H1 (cell line): Measurements from ENCODE around the gene MARVELD2. TPM values are rescaled to one million over a fixed set of nuclear protein-coding genes. Genes with fewer than 3 reads are reported as not detected.

ENCODE experiments used
- CTCF ChIA-PET: fragments of 300-600 bp; sonication (Branson Sonifier 250); formaldehyde crosslinking; loops from one replicate; lab custom pipeline; 2021; ENCODE audit not compliant: partially characterized antibody; lab: Charles Lee
- POLR2A ChIA-PET: fragments of 300-600 bp; sonication (Branson Sonifier 250); formaldehyde crosslinking; loops from one replicate; lab custom pipeline; 2021; ENCODE audit warnings: inconsistent platforms; ENCODE audit not compliant: partially characterized antibody; lab: Charles Lee
- DNase-seq, 2 experiments: peaks; one replicate each; pipeline versions ENCODE4 v3.0.0 to v3.0.0-alpha.2; 2010 to 2022; ENCODE audit warnings: low spot score in 2 of 2, low read depth in 1 of 2, mixed read lengths in 1 of 2
- FAIRE-seq: peaks from 2 replicates; lab custom pipeline; 2011; peaks lifted over from hg19 to GRCh38; lab: Jason Lieb, UNC
- H2AFZ ChIP-seq: 2 replicates; pipeline ENCODE4 v1.8.1; 2012; ENCODE audit warnings: low read length, inconsistent platforms
- H2AK5ac ChIP-seq: 2 replicates; pipeline ENCODE4 v1.6.1; 2013; ENCODE audit warnings: low read depth, low read length
- H2BK120ac ChIP-seq: replicated peaks from 2 replicates; pipeline ENCODE3; 2013; ENCODE audit warnings: low read depth, low read length, inconsistent platforms
- H2BK12ac ChIP-seq: 2 replicates; pipeline ENCODE4 v1.6.1; 2013; ENCODE audit warnings: low read depth, low read length
- H2BK15ac ChIP-seq: 2 replicates; pipeline ENCODE4 v1.6.1; 2013; ENCODE audit warnings: low read length
- H2BK20ac ChIP-seq: 2 replicates; pipeline ENCODE4 v1.6.1; 2013; ENCODE audit warnings: low read length
- H2BK5ac ChIP-seq: 2 replicates; pipeline ENCODE4 v1.6.1; 2013; ENCODE audit warnings: low read depth, low read length
- H3K14ac ChIP-seq: 2 replicates; pipeline ENCODE4 v1.6.1; 2013; ENCODE audit warnings: inconsistent platforms; ENCODE audit not compliant: insufficient read length
- H3K18ac ChIP-seq: 2 replicates; pipeline ENCODE4 v1.6.1; 2013; ENCODE audit warnings: low read length; ENCODE audit errors: extremely low read depth
- H3K23ac ChIP-seq: 2 replicates; pipeline ENCODE4 v1.6.1; 2013; ENCODE audit warnings: inconsistent platforms; ENCODE audit not compliant: insufficient read length
- H3K23me2 ChIP-seq: 2 replicates; pipeline ENCODE4 v1.6.1; 2013; ENCODE audit warnings: low read depth, low read length
- H3K27ac ChIP-seq: 2 replicates; pipeline ENCODE4 v1.6.1; 2011; ENCODE audit warnings: low read depth, low read length, inconsistent platforms
- H3K27me3 ChIP-seq, 4 experiments: replicated peaks in 1 of 4; 1 replicate in 1 of 4; 2 replicates in 3 of 4; pipeline versions ENCODE4 v1.6.1 to v1.8.1; 2011 to 2013; ENCODE audit warnings: low read length in 3 of 4, mild to moderate bottlenecking in 3 of 4, inconsistent platforms in 2 of 4, mixed read lengths in 2 of 4, moderate library complexity in 1 of 4; ENCODE audit not compliant: control insufficient read depth in 3 of 4, insufficient read depth in 3 of 4; ENCODE audit errors: extremely low read depth in 1 of 4
- H3K36me3 ChIP-seq, 4 experiments: 2 replicates each; pipeline versions ENCODE4 v1.6.1 to v1.8.1; 2011 to 2013; ENCODE audit warnings: mild to moderate bottlenecking in 4 of 4, low read length in 3 of 4, moderate library complexity in 2 of 4, control low read depth in 1 of 4, inconsistent platforms in 1 of 4; ENCODE audit not compliant: insufficient read depth in 4 of 4, control insufficient read depth in 2 of 4
- H3K4ac ChIP-seq: replicated peaks from 2 replicates; pipeline ENCODE3; 2013; ENCODE audit warnings: low read length, low read depth, mixed read lengths, inconsistent platforms; ENCODE audit not compliant: insufficient read length
- H3K4me1 ChIP-seq, 4 experiments: replicated peaks in 1 of 4; 1 replicate in 1 of 4; 2 replicates in 3 of 4; pipeline versions ENCODE4 v1.6.1 to v1.8.1; 2011 to 2013; ENCODE audit warnings: low read length in 3 of 4, inconsistent platforms in 2 of 4, mixed read lengths in 1 of 4; ENCODE audit not compliant: insufficient read depth in 4 of 4, control insufficient read depth in 3 of 4
- H3K4me2 ChIP-seq, 2 experiments: 2 replicates each; pipeline versions ENCODE4 v1.6.1 to v1.8.1; 2011 to 2013; ENCODE audit warnings: low read depth in 2 of 2, low read length in 2 of 2, control low read depth in 1 of 2, inconsistent platforms in 1 of 2, mild to moderate bottlenecking in 1 of 2; ENCODE audit not compliant: insufficient read depth in 1 of 2
- H3K4me3 ChIP-seq, 4 experiments: fragments of 200-600, 300-600 bp in 1 of 4; sonication (generic), shearing (Covaris generic), sonication (Bioruptor Twin) in 1 of 4; 2 replicates each; pipeline versions ENCODE4 v1.5.1 to v1.8.1; 2011 to 2016; ENCODE audit warnings: low read length in 4 of 4, low read depth in 3 of 4, control low read depth in 2 of 4, inconsistent platforms in 2 of 4, mild to moderate bottlenecking in 2 of 4, mixed read lengths in 1 of 4, moderate library complexity in 1 of 4; ENCODE audit not compliant: insufficient read depth in 2 of 4; ENCODE audit errors: extremely low read depth in 1 of 4
- H3K56ac ChIP-seq: replicated peaks from 2 replicates; pipeline ENCODE3; 2013; ENCODE audit warnings: low read depth, mild to moderate bottlenecking, mixed read lengths, low read length, inconsistent platforms; ENCODE audit not compliant: insufficient read length
- H3K79me1 ChIP-seq: 2 replicates; pipeline ENCODE4 v1.6.1; 2013; ENCODE audit warnings: low read depth, low read length, control low read depth
- H3K79me2 ChIP-seq, 2 experiments: 2 replicates each; pipeline versions ENCODE4 v1.6.1 to v1.8.1; 2012 to 2013; ENCODE audit warnings: low read length in 2 of 2, mild to moderate bottlenecking in 2 of 2, inconsistent platforms in 1 of 2; ENCODE audit not compliant: insufficient read depth in 2 of 2, control insufficient read depth in 1 of 2
- H3K9ac ChIP-seq, 4 experiments: replicated peaks in 1 of 4; 1 replicate in 1 of 4; 2 replicates in 3 of 4; pipeline versions ENCODE4 v1.6.1 to v1.8.1; 2011 to 2013; ENCODE audit warnings: low read depth in 3 of 4, low read length in 3 of 4, control low read depth in 2 of 4, mild to moderate bottlenecking in 2 of 4, moderate library complexity in 2 of 4, inconsistent platforms in 1 of 4; ENCODE audit errors: extremely low read depth in 1 of 4
- H3K9me3 ChIP-seq, 2 experiments: 2 replicates each; pipeline versions ENCODE4 v1.6.1 to v1.8.1; 2012 to 2013; ENCODE audit warnings: mild to moderate bottlenecking in 2 of 2, moderate library complexity in 2 of 2, control low read depth in 1 of 2, inconsistent platforms in 1 of 2, low read depth in 1 of 2, low read length in 1 of 2, mixed read lengths in 1 of 2; ENCODE audit not compliant: insufficient read depth in 2 of 2
- H4K20me1 ChIP-seq, 2 experiments: replicated peaks in 1 of 2; 2 replicates each; pipeline versions ENCODE3 to v1.8.1; 2011 to 2013; ENCODE audit warnings: inconsistent platforms in 2 of 2, low read length in 2 of 2, mild to moderate bottlenecking in 1 of 2; ENCODE audit not compliant: insufficient read depth in 2 of 2, control insufficient read depth in 1 of 2
- H4K5ac ChIP-seq: 2 replicates; pipeline ENCODE4 v1.6.1; 2013; ENCODE audit warnings: low read length, low read depth, mixed read lengths, inconsistent platforms; ENCODE audit not compliant: insufficient read length
- H4K8ac ChIP-seq: 2 replicates; pipeline ENCODE4 v1.8.0; 2013; ENCODE audit warnings: mild to moderate bottlenecking, moderate library complexity, low read length, inconsistent platforms; ENCODE audit not compliant: insufficient read depth; ENCODE audit errors: extremely low read depth
- H4K91ac ChIP-seq: replicated peaks from 2 replicates; pipeline ENCODE3; 2013; ENCODE audit warnings: low read length, mixed read lengths, inconsistent platforms; ENCODE audit not compliant: insufficient read length
- CEBPB ChIP-seq: IDR thresholded peaks from 2 replicates; pipeline ENCODE4 v1.6.1; 2012; ENCODE audit warnings: low read depth, low read length
- CHD1 ChIP-seq: IDR thresholded peaks from 2 replicates; pipeline ENCODE4 v1.6.1; 2012; ENCODE audit warnings: low read depth, low read length, improper control_type of control experiment
- FOSL1 ChIP-seq: IDR thresholded peaks from 2 replicates; pipeline ENCODE4 v1.6.1; 2011; ENCODE audit warnings: mild to moderate bottlenecking, low read depth, low read length, moderate library complexity; ENCODE audit not compliant: insufficient read depth
- GTF2F1 ChIP-seq: IDR thresholded peaks from 2 replicates; pipeline ENCODE4 v1.6.1; 2012; ENCODE audit warnings: low read depth, low read length, improper control_type of control experiment, borderline replicate concordance
- JUN ChIP-seq: IDR thresholded peaks from 2 replicates; pipeline ENCODE4 v1.6.1; 2011; ENCODE audit warnings: low read depth, mild to moderate bottlenecking, improper control_type of control experiment, low read length
- MAFK ChIP-seq: IDR thresholded peaks from 2 replicates; pipeline ENCODE4 v1.6.1; 2012; ENCODE audit warnings: low read depth, mild to moderate bottlenecking, improper control_type of control experiment, low read length
- RAD21 ChIP-seq, 2 experiments: IDR thresholded peaks in 1 of 2; conservative IDR thresholded peaks in 1 of 2; 2 replicates each; pipeline ENCODE4 v1.6.1; 2011; ENCODE audit warnings: low read depth in 2 of 2, low read length in 2 of 2, improper control_type of control experiment in 1 of 2, inconsistent platforms in 1 of 2, mild to moderate bottlenecking in 1 of 2, moderate library complexity in 1 of 2
- RXRA ChIP-seq: IDR thresholded peaks from 2 replicates; pipeline ENCODE4 v1.6.1; 2011; ENCODE audit warnings: low read depth, mild to moderate bottlenecking, low read length, moderate library complexity; ENCODE audit not compliant: insufficient read depth
- SAP30 ChIP-seq: fragments of 300-600 bp; sonication (generic); IDR thresholded peaks from 2 replicates; pipeline ENCODE4 v1.7.1; 2012; ENCODE audit warnings: low read length, moderate library complexity, mild to moderate bottlenecking, inconsistent platforms; ENCODE audit not compliant: insufficient read depth, insufficient replicate concordance
- SIRT6 ChIP-seq: IDR thresholded peaks from one replicate; pipeline ENCODE4 v1.7.1; 2012; ENCODE audit warnings: low read length, inconsistent platforms
- SP1 ChIP-seq: IDR thresholded peaks from 2 replicates; pipeline ENCODE4 v1.6.1; 2011; ENCODE audit warnings: low read depth, low read length
- TAF1 ChIP-seq: IDR thresholded peaks from 2 replicates; pipeline ENCODE4 v1.6.1; 2011; ENCODE audit warnings: mild to moderate bottlenecking, low read depth, low read length
- TCF12 ChIP-seq: IDR thresholded peaks from 2 replicates; pipeline ENCODE4 v1.6.1; 2011; ENCODE audit warnings: low read depth, mild to moderate bottlenecking, low read length
- WGBS, 2 experiments: shearing (Covaris generic) in 1 of 2; methylation state at CpG; one replicate each; pipeline versions ENCODE4 v1.1.6 to v1.1.7; 2013 to 2015; ENCODE audit warnings: low lambda C conversion rate in 2 of 2, mixed read lengths in 2 of 2, inconsistent platforms in 1 of 2, low coverage in 1 of 2, missing lambda C conversion rate in 1 of 2; ENCODE audit not compliant: insufficient replicate concordance in 2 of 2, insufficient coverage in 1 of 2, insufficient read length in 1 of 2; ENCODE audit errors: extremely low coverage in 1 of 2, missing lambda C conversion rate in 1 of 2; 5-methylcytosine and 5-hydroxymethylcytosine counted together
- polyA plus RNA-seq, 7 experiments: library from polyadenylated mRNA; depleted of rRNA in 3 of 7; stranded (reverse) in 5 of 7; unstranded in 2 of 7; fragments of >200 nt in 5 of 7; fragments of 200-250 nt in 2 of 7; gene quantifications; 1 replicate in 5 of 7; 2 replicates in 1 of 7; 4 replicates in 1 of 7; pipeline versions ENCODE4 v1.2.1 to v1.2.3, GENCODE V29; 2011 to 2013; ENCODE audit warnings: missing spikeins in 2 of 7, mixed read lengths in 2 of 7
- total RNA-seq: library from RNA; stranded (reverse); fragmentation: NEBNext Ultra II Directional; extraction: Animal tissue kit (Norgen Biotek cat#: 25700); gene quantifications from 2 replicates; pipeline ENCODE4 v1.2.1, GENCODE V29; 2021
- TF ChIP-seq, protein P1 (sequence below): IDR thresholded peaks from 2 replicates; pipeline ENCODE4 v1.6.1; 2011; ENCODE audit warnings: low read depth, mild to moderate bottlenecking, low read length; ENCODE audit not compliant: insufficient read depth

Gene MARVELD2
- total and polyA plus RNA-seq, 2 of the 8 experiments (the other 6 are each of a cell fraction or from before 2014, with no cell fraction given) = 18.7 to 31.0 TPM

DNA sequence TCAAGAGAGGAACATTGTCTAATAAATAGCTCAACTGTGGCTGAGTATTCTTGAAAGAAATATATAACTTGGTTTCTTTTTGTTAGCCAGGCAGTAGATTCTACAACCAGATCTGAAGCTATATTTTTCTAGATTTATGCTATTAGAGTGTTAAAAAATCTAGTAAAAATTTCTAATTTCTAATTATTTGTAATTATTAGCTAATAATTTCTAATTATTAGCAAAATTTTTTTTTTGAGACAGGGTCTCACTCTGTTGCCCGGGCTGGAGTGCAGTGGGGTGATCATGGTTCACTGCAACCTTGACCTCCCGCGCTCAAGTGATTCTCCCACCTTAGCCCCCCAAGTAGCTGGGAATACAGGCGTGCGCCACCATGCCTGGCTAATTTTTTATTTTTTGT is 42.5 kb upstream of the MARVELD2 start:
- POLR2A ChIA-PET = interaction anchor here (0.9 to 1.2 kb wide), 3 partner anchors 9 to 26 kb away, joined by 4 to 6 read pairs (median 5); no protein-coding TSS in a partner anchor
- no peak overlapping the region for H2BK120ac ChIP-seq
- no peak overlapping the region for H2BK15ac ChIP-seq
- no peak for TF ChIP-seq RAD21 (IDR thresholded peaks at IDR 0.05 in 1 of 2, conservative IDR thresholded peaks at IDR 0.05 in 1 of 2; ENCODE audit: low read depth in 2 of 2, low read length in 2 of 2)
- no peak for TF ChIP-seq JUN
- TF ChIP-seq TCF12 = no peak
- TF ChIP-seq GTF2F1 = no peak
- no peak for TF ChIP-seq FOSL1
- TF ChIP-seq SAP30 = no peak
- TF ChIP-seq SIRT6 = no peak
- TF ChIP-seq CHD1 = no peak
- TF ChIP-seq SP1 = no peak
- no peak for TF ChIP-seq RXRA
- TF ChIP-seq TAF1 = no peak
- TF ChIP-seq, protein P1, sequence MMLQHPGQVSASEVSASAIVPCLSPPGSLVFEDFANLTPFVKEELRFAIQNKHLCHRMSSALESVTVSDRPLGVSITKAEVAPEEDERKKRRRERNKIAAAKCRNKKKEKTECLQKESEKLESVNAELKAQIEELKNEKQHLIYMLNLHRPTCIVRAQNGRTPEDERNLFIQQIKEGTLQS = no peak
- no peak for TF ChIP-seq CEBPB
- TF ChIP-seq MAFK = no peak

More for the DNA sequence above, 42.5 kb upstream of the MARVELD2 start:
- Histone ChIP-seq H3K36me3 (peaks cover 3 to 26% (median 5%) of the 10 kb centered on the region in 4 experiments), H3K23me2 (no peaks in the 10 kb centered on the region; the same call in 1 of the 2 replicates), H3K4me1 (peaks cover 0 to 5% (median 0%) of the 10 kb centered on the region in 4 experiments; a peak in 1 of 7 replicates), H3K14ac (no peak overlapping the region), H3K4me2 (no peak overlapping the region), H3K56ac (no peak overlapping the region), H3K79me1 (0 out of 2 replicates have a peak, but pooled peaks cover 2% of the 10 kb centered on the region), H2BK12ac (no peak overlapping the region), H3K23ac (no peak overlapping the region), H2BK20ac (no peak overlapping the region), H4K20me1 (peaks cover 0 to 2% of the 10 kb centered on the region in 2 experiments), H2AK5ac (no peak overlapping the region), H3K9me3 (no peaks in the 10 kb centered on the region), H2AFZ (no peak overlapping the region), H3K79me2 (peaks cover 16 to 39% of the 10 kb centered on the region in 2 experiments), H4K5ac (no peak overlapping the region), H2BK5ac (no peak overlapping the region), H3K9ac (no peak overlapping the region), H3K27me3 (no peaks in the 10 kb centered on the region), H3K18ac (no peak overlapping the region), H3K27ac (no peak overlapping the region), H4K8ac (no peak overlapping the region), H4K91ac (no peak overlapping the region), H3K4me3 (no peak overlapping the region), H3K4ac (no peak overlapping the region)
- 90% methylated on average over 5 of the region's 5 CpGs; no CpG with 5 or more reads in 1 of the 2 experiments for WGBS, 2 experiments
- DNase-seq (no peak), FAIRE-seq (no peak)
- CTCF ChIA-PET = interaction anchor here (0.6 to 1.3 kb wide), 6 partner anchors 10 to 206 kb away, joined by 3 to 4 read pairs (median 3); partner anchors contain the start of gene CCNB1
